Coronary artery (tissue), 2 donors: Measurements from ENCODE around the gene MYO9A.

Experiments
- DNase-seq: peaks from one replicate; pipeline ENCODE4 v3.0.0-alpha.2; 2017; ENCODE audit warnings: low spot score
- H3K27ac ChIP-seq, 2 donors: fragments of 200-600 bp; sonication (generic); one replicate each; pipeline ENCODE4 v1.5.1; 2016 to 2019
- H3K4me3 ChIP-seq: fragments of 200-600 bp; sonication (generic); 2 replicates; pipeline ENCODE4 v1.5.1; 2016; ENCODE audit warnings: mild to moderate bottlenecking, moderate library complexity
- CTCF ChIP-seq: fragments of 200-600 bp; sonication (generic); IDR thresholded peaks from one replicate; pipeline ENCODE4 v1.5.1; 2019; ENCODE audit warnings: antibody characterized with exemption

MYO9A gene

GRCh38 chr15:72160696-72161245, 42.8 kb upstream of the MYO9A start:
- Histone ChIP-seq H3K4me3 (no peak overlapping the region), H3K27ac (no peak overlapping the region)
- TF ChIP-seq CTCF, result no peak
- DNase-seq, result no peak

- DNase-seq, result no peak
- no peak overlapping the region for H3K27ac ChIP-seq
- H3K4me3 ChIP-seq, result no peak overlapping the region
- no peak for TF ChIP-seq CTCF
These were observed 39.0 kb upstream of the MYO9A start for GRCh38 chr15:72156928-72157327.

GRCh38 chr15:72155635-72156616, 38.0 kb upstream of the MYO9A start:
- H3K4me3 ChIP-seq, result peak overlapping the region; percentile 66
- no peak for DNase-seq
- peak overlapping the region; percentile 51 to 64 for H3K27ac ChIP-seq
- TF ChIP-seq CTCF, result peak; percentile 45

GRCh38 chr15:72155003-72155621, 37.2 kb upstream of the MYO9A start:
- DNase-seq, result no peak
- Histone ChIP-seq H3K27ac (peak overlapping the region; percentile 51 to 64), H3K4me3 (peak overlapping the region; percentile 66)
- no peak for TF ChIP-seq CTCF

- no peak for TF ChIP-seq CTCF
- Histone ChIP-seq H3K4me3 (no peak overlapping the region), H3K27ac (no peak overlapping the region)
- no peak for DNase-seq
These were observed 36.4 kb upstream of the MYO9A start for GRCh38 chr15:72154316-72154715.

- no peak for DNase-seq
- no peak overlapping the region for H3K27ac ChIP-seq
These were observed 35.5 kb upstream of the MYO9A start for GRCh38 chr15:72153269-72154000.

More at GRCh38 chr15:72153269-72154000, 35.5 kb upstream of the MYO9A start:
- TF ChIP-seq CTCF, result no peak
- H3K4me3 ChIP-seq, result no peak overlapping the region
